HepG2 (cell line): ENCODE results near the gene KAZALD1. TPM values are rescaled to one million over a fixed set of nuclear protein-coding genes. Genes with fewer than 3 reads are reported as not detected.

Source experiments
- ATF7 ChIP-seq, 2 experiments: fragments of 450-650 bp in 1 of 2; sonication (generic) in 1 of 2; formaldehyde crosslinking in 1 of 2; IDR thresholded peaks; 2 replicates each; pipeline versions ENCODE4 v1.4.0 to v1.6.1; 2016 to 2020; ENCODE audit warnings: antibody characterized with exemption in 1 of 2, mild to moderate bottlenecking in 1 of 2, missing genetic modification reagents in 1 of 2
- CBX5 ChIP-seq: sonication (generic); formaldehyde crosslinking; IDR thresholded peaks from 2 replicates; pipeline ENCODE4 v1.4.0; 2020; ENCODE audit warnings: missing genetic modification reagents, borderline replicate concordance
- ELF4 ChIP-seq: sonication (generic); formaldehyde crosslinking; IDR thresholded peaks from 2 replicates; pipeline ENCODE4 v1.5.0; 2020; ENCODE audit warnings: missing genetic modification reagents, mild to moderate bottlenecking, moderate library complexity, borderline replicate concordance
- FOXC1 ChIP-seq: sonication (generic); formaldehyde crosslinking; IDR thresholded peaks from 2 replicates; pipeline ENCODE4 v1.8.0; 2022; ENCODE audit warnings: mild to moderate bottlenecking, missing genetic modification reagents, borderline replicate concordance
- MEF2D ChIP-seq: sonication (generic); formaldehyde crosslinking; IDR thresholded peaks from 2 replicates; pipeline ENCODE4 v1.5.1; 2020; ENCODE audit warnings: mild to moderate bottlenecking, missing genetic modification reagents
- MIER2 ChIP-seq: IDR thresholded peaks from 2 replicates; pipeline ENCODE4 v1.6.1; 2016; ENCODE audit warnings: missing biosample characterization, missing genetic modification reagents
- SIN3A ChIP-seq: IDR thresholded peaks from 2 replicates; pipeline ENCODE4 v1.6.1; 2011; ENCODE audit warnings: low read depth, mild to moderate bottlenecking, control low read depth, low read length, borderline replicate concordance
- SYNCRIP ChIP-seq: fragments of 200-400 bp; formaldehyde crosslinking; IDR thresholded peaks from 2 replicates; pipeline ENCODE4 v1.6.1; 2018; ENCODE audit warnings: mild to moderate bottlenecking, low read depth, low read length; ENCODE audit not compliant: insufficient read depth
- YY1 ChIP-seq: IDR thresholded peaks from 2 replicates; pipeline ENCODE4 v1.6.1; 2011; ENCODE audit warnings: low read length, low read depth, moderate library complexity, mild to moderate bottlenecking; ENCODE audit not compliant: insufficient read depth, insufficient replicate concordance
- ZFP36L2 ChIP-seq: sonication (generic); formaldehyde crosslinking; IDR thresholded peaks from 2 replicates; pipeline ENCODE4 v1.4.0; 2020; ENCODE audit warnings: missing genetic modification reagents
- ZFX ChIP-seq: sonication (generic); formaldehyde crosslinking; IDR thresholded peaks from 2 replicates; pipeline ENCODE4 v1.4.0; 2020; ENCODE audit warnings: mild to moderate bottlenecking, low read depth, missing genetic modification reagents, moderate library complexity
- ZNF567 ChIP-seq: sonication (generic); formaldehyde crosslinking; IDR thresholded peaks from 2 replicates; pipeline ENCODE4 v1.8.1; 2023; ENCODE audit warnings: mild to moderate bottlenecking, missing genetic modification reagents, borderline replicate concordance
- ZNF777 ChIP-seq: sonication (generic); formaldehyde crosslinking; IDR thresholded peaks from 2 replicates; pipeline ENCODE4 v1.4.0; 2020; ENCODE audit warnings: missing genetic modification reagents
- polyA plus RNA-seq, 8 experiments: library from polyadenylated mRNA; depleted of rRNA in 3 of 8; stranded (reverse) in 7 of 8; unstranded in 1 of 8; fragments of >200 nt; fragmentation: Illumina TruSeq in 4 of 8; extraction: Trizol in 4 of 8; gene quantifications; 2 replicates each; pipeline versions ENCODE4 v1.2.1 to v1.2.3, GENCODE V29; 2011 to 2016; ENCODE audit warnings: low read depth in 4 of 8, missing spikeins in 1 of 8, mixed read lengths in 1 of 8; ENCODE audit not compliant: insufficient read depth in 1 of 8
- total RNA-seq, 5 experiments: library from RNA; depleted of rRNA; stranded (reverse); fragments of >200 nt; fragmentation: Illumina TruSeq; extraction: Trizol; gene quantifications; 2 replicates each; pipeline ENCODE4 v1.2.3, GENCODE V29; 2016; ENCODE audit warnings: low read depth in 1 of 5
- TF ChIP-seq, protein P1 (sequence below): sonication (generic); formaldehyde crosslinking; IDR thresholded peaks from 2 replicates; pipeline ENCODE4 v1.4.0; 2020; ENCODE audit warnings: mild to moderate bottlenecking, missing genetic modification reagents
- TF ChIP-seq, protein P2 (sequence below): IDR thresholded peaks from 2 replicates; pipeline ENCODE4 v1.6.1; 2012; ENCODE audit warnings: inconsistent platforms
- TF ChIP-seq, protein P3 (sequence below): sonication (generic); formaldehyde crosslinking; IDR thresholded peaks from 2 replicates; pipeline ENCODE4 v1.8.0; 2022; ENCODE audit warnings: missing genetic modification reagents, mild to moderate bottlenecking, inconsistent platforms, borderline replicate concordance
- TF ChIP-seq, protein P4 (sequence below), 2 experiments: IDR thresholded peaks; 2 replicates each; pipeline ENCODE4 v1.6.1; 2011 to 2012; ENCODE audit warnings: low read length in 2 of 2, borderline replicate concordance in 1 of 2, low read depth in 1 of 2, mild to moderate bottlenecking in 1 of 2, moderate library complexity in 1 of 2
- TF ChIP-seq, protein P5 (sequence below): sonication (generic); formaldehyde crosslinking; IDR thresholded peaks from 2 replicates; pipeline ENCODE4 v1.4.0; 2020; ENCODE audit warnings: mild to moderate bottlenecking, low read depth, missing genetic modification reagents

Gene KAZALD1
- total and polyA plus RNA-seq, 2 of the 13 experiments (the other 11 are each of a cell fraction or from before 2014, with no cell fraction given) = 16.7 to 27.7 TPM

DNA sequence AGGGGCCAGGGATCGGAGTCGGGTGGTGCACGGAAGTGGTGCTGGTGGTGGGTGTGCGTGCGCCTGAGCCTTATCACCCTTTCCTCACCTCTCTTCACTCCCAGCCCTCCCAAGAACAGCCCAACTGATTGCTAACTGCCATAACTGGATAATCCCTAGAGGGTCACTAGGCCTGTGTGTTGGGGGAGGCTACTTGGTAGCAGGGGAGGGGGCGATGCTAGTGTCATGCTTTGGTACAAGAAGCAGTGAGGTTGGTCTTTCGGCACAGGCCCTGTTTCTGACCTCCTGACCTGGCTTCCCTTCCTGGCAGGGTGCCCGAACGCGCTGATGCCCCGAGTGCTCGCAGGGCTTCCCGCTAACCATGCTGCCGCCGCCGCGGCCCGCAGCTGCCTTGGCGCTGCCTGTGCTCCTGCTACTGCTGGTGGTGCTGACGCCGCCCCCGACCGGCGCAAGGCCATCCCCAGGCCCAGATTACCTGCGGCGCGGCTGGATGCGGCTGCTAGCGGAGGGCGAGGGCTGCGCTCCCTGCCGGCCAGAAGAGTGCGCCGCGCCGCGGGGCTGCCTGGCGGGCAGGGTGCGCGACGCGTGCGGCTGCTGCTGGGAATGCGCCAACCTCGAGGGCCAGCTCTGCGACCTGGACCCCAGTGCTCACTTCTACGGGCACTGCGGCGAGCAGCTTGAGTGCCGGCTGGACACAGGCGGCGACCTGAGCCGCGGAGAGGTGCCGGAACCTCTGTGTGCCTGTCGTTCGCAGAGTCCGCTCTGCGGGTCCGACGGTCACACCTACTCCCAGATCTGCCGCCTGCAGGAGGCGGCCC is 652 bp downstream of the KAZALD1 start (continued):
- TF ChIP-seq, protein P1, sequence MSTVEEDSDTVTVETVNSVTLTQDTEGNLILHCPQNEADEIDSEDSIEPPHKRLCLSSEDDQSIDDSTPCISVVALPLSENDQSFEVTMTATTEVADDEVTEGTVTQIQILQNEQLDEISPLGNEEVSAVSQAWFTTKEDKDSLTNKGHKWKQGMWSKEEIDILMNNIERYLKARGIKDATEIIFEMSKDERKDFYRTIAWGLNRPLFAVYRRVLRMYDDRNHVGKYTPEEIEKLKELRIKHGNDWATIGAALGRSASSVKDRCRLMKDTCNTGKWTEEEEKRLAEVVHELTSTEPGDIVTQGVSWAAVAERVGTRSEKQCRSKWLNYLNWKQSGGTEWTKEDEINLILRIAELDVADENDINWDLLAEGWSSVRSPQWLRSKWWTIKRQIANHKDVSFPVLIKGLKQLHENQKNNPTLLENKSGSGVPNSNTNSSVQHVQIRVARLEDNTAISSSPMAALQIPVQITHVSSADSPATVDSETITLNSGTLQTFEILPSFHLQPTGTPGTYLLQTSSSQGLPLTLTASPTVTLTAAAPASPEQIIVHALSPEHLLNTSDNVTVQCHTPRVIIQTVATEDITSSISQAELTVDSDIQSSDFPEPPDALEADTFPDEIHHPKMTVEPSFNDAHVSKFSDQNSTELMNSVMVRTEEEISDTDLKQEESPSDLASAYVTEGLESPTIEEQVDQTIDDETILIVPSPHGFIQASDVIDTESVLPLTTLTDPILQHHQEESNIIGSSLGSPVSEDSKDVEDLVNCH (CRISPR knock-in tag) = peak; percentile 73; the same call in 1 of the 2 replicates
- peak; percentile 91 for TF ChIP-seq ZNF777
- TF ChIP-seq, protein P2, sequence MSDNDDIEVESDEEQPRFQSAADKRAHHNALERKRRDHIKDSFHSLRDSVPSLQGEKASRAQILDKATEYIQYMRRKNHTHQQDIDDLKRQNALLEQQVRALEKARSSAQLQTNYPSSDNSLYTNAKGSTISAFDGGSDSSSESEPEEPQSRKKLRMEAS = no peak
- TF ChIP-seq SIN3A = peak; percentile 51; the same call in 1 of the 2 replicates
- no peak for TF ChIP-seq ZNF567 (CRISPR knock-in tag)
- TF ChIP-seq ATF7 (IDR thresholded peaks at IDR 0.05) = no peak
- TF ChIP-seq ATF7 (CRISPR knock-in tag; IDR thresholded peaks at IDR 0.05) = peak; percentile 79
- peak; percentile 72; the same call in 1 of the 2 replicates for TF ChIP-seq CBX5 (CRISPR knock-in tag)
- no peak for TF ChIP-seq SYNCRIP
- no peak for TF ChIP-seq MEF2D (CRISPR knock-in tag)
- TF ChIP-seq ZFP36L2 (CRISPR knock-in tag) = 0 out of 2 replicates have a peak, but pooled peaks have one; percentile 25
- no peak for TF ChIP-seq ELF4 (CRISPR knock-in tag)
- TF ChIP-seq, protein P3, sequence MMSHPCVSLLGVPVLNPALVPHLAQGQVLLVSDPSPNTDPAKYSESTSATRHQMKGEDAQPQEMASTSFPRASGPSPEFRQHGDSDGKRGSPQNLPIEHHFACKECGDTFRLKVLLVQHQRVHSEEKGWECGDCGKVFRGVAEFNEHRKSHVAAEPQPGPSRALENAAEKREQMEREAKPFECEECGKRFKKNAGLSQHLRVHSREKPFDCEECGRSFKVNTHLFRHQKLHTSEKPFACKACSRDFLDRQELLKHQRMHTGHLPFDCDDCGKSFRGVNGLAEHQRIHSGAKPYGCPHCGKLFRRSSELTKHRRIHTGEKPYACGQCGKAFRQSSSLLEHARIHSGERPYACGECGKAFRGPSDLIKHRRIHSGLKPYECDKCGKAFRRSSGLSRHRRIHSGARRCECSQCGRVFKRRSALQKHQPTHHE = peak; percentile 90
- TF ChIP-seq MIER2 (CRISPR knock-in tag) = 0 out of 2 replicates have a peak, but pooled peaks have one; percentile 19
- peak; percentile 40 for TF ChIP-seq YY1
- TF ChIP-seq, protein P4, sequence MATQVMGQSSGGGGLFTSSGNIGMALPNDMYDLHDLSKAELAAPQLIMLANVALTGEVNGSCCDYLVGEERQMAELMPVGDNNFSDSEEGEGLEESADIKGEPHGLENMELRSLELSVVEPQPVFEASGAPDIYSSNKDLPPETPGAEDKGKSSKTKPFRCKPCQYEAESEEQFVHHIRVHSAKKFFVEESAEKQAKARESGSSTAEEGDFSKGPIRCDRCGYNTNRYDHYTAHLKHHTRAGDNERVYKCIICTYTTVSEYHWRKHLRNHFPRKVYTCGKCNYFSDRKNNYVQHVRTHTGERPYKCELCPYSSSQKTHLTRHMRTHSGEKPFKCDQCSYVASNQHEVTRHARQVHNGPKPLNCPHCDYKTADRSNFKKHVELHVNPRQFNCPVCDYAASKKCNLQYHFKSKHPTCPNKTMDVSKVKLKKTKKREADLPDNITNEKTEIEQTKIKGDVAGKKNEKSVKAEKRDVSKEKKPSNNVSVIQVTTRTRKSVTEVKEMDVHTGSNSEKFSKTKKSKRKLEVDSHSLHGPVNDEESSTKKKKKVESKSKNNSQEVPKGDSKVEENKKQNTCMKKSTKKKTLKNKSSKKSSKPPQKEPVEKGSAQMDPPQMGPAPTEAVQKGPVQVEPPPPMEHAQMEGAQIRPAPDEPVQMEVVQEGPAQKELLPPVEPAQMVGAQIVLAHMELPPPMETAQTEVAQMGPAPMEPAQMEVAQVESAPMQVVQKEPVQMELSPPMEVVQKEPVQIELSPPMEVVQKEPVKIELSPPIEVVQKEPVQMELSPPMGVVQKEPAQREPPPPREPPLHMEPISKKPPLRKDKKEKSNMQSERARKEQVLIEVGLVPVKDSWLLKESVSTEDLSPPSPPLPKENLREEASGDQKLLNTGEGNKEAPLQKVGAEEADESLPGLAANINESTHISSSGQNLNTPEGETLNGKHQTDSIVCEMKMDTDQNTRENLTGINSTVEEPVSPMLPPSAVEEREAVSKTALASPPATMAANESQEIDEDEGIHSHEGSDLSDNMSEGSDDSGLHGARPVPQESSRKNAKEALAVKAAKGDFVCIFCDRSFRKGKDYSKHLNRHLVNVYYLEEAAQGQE (IDR thresholded peaks at IDR 0.05; ENCODE audit: borderline replicate concordance in 1 of 2, low read depth in 1 of 2, low read length in 2 of 2) = no peak; a peak in 1 of 4 replicates
- TF ChIP-seq, protein P5, sequence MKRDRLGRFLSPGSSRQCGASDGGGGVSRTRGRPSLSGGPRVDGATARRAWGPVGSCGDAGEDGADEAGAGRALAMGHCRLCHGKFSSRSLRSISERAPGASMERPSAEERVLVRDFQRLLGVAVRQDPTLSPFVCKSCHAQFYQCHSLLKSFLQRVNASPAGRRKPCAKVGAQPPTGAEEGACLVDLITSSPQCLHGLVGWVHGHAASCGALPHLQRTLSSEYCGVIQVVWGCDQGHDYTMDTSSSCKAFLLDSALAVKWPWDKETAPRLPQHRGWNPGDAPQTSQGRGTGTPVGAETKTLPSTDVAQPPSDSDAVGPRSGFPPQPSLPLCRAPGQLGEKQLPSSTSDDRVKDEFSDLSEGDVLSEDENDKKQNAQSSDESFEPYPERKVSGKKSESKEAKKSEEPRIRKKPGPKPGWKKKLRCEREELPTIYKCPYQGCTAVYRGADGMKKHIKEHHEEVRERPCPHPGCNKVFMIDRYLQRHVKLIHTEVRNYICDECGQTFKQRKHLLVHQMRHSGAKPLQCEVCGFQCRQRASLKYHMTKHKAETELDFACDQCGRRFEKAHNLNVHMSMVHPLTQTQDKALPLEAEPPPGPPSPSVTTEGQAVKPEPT (CRISPR knock-in tag) = no peak
- TF ChIP-seq FOXC1 (CRISPR knock-in tag) = no peak
- peak; percentile 98 for TF ChIP-seq ZFX
